Astrocyte of the cerebellum (primary cell): ENCODE data around the gene LRGUK.

Experiments used
- DNase-seq: peaks from one replicate; pipeline ENCODE4 v3.0.0-alpha.2; 2011; ENCODE audit warnings: low read depth
- H3K4me3 ChIP-seq: 2 replicates; pipeline ENCODE4 v1.5.1; 2011; ENCODE audit warnings: mild to moderate bottlenecking, low read depth, low read length, moderate library complexity
- in situ Hi-C: cut with HindIII; loops from 2 replicates; pipeline ENCODE4 v1.10.0; 2017; ENCODE audit warnings: low sequenced_read_pairs
- TF ChIP-seq, protein P1 (sequence below): IDR thresholded peaks from 2 replicates; pipeline ENCODE4 v1.5.1; 2012; ENCODE audit warnings: low read length, low read depth, moderate library complexity, mild to moderate bottlenecking; ENCODE audit errors: missing control alignments

Gene LRGUK

DNA sequence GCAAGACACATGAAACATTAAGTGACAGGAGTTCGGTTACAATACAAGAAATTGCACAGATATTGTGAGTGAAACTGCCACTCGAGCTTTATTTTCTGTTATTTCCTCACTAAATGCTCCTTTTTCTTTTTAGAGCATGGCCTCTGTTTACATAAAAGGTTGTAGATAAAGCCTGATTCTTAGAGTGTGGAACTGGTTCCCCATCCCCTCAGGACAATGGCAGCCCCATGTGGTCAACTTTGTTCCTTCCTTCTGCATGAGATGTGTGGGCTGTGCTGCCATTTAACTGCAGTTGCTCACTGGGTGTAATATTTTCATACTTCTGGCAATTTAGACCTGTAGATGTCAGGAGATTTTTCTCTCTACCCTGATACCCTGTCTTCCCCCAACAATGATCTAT, 70.2 kb downstream of the LRGUK start:
- TF ChIP-seq, protein P1, sequence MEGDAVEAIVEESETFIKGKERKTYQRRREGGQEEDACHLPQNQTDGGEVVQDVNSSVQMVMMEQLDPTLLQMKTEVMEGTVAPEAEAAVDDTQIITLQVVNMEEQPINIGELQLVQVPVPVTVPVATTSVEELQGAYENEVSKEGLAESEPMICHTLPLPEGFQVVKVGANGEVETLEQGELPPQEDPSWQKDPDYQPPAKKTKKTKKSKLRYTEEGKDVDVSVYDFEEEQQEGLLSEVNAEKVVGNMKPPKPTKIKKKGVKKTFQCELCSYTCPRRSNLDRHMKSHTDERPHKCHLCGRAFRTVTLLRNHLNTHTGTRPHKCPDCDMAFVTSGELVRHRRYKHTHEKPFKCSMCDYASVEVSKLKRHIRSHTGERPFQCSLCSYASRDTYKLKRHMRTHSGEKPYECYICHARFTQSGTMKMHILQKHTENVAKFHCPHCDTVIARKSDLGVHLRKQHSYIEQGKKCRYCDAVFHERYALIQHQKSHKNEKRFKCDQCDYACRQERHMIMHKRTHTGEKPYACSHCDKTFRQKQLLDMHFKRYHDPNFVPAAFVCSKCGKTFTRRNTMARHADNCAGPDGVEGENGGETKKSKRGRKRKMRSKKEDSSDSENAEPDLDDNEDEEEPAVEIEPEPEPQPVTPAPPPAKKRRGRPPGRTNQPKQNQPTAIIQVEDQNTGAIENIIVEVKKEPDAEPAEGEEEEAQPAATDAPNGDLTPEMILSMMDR: no peak
- in situ Hi-C loops: no loop called here
- DNase-seq: no peak
- H3K4me3 ChIP-seq: no peak overlapping the region

DNA sequence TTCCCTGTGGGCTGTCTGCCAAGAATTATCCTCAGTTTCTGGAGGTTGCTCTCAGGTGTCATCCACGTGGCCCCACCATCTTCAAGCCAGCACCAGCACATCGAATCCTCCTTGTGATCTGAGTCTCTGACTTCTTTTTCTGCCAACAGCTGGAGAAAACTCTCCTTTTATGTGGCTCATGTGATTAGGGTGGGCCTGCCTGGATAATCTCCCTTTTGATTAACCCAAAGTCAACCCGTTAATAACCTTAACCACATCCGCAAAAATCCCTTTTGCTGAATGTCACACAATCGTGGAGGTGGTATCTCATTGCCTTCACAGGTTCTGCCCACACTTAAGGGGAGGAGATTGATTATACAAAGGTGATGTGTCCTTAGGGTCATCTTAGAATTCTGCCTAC, 73.8 kb downstream of the LRGUK start:
- in situ Hi-C loops: no loop called here
- no peak overlapping the region for H3K4me3 ChIP-seq
- TF ChIP-seq, protein P1: no peak
- DNase-seq: no peak

DNA sequence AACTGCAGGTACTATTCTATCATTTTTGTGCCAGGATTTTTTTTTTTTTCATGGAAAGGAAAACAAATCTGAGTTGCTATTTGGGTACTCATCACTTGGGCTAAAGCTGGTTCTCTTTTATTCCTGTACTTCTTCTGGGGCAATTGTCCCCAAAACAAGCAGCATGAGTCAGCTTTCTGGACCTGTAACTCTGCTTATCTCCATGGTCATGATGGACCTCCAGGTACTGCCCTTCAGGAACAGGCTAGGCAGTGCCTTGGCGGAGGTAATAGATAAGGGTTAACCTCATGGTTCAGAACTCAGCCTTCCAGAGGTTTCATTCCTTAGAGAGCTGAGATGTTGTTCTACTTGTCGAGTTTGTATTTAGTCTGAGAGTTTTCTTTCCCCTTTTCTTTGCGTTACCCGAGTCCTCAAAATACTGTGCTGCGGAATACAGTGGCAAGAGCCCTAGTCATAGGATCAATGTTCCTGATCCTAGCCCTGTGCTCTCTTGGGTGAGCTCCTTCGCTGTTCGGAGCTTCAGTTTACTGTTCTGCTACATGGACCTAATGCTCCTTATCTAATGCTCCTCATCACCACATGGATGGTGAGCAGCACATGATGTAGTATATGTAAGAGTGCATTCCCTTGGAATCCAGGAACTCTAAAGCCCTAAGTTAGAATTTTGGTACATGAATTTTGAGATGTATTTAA, 74.6 kb downstream of the LRGUK start:
- no peak for DNase-seq
- in situ Hi-C loops: no loop called here

DNA sequence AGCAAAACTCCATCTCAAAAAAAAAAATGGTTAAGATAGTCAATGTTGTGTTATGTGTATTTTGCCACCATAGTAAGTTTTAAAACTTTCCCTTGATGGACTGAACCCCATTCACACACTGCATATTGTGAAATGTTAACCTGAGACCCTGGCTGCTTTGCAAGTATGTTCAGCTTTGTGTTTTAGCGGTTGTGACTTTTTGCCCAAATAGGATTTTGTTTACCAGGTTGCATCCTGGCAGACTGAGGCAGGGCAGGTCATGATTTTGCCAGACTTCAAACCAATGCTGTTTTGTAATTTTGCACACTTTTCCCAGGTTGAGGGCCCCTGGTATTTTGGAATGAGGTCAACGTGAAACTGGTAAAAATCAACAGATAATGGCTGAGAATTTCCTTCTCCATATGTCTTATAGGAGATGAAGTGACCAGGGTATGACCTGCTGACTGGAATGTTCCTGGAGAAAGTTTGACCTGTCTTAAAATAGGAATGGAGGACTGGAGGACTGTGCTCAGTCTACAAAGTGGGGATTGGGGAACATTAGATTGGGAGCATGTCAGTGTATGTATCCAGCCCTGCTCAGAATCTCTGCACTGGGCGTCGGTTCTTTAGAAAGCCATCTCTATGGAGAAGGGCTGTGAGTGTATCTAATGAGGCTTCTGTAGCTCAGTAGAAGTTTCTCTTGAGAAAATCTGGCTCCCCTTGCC, 76.2 kb downstream of the LRGUK start:
- TF ChIP-seq, protein P1: no peak
- no peak overlapping the region for H3K4me3 ChIP-seq
- no peak for DNase-seq
- in situ Hi-C loops: no loop called here

More for the DNA sequence above, 74.6 kb downstream of the LRGUK start:
- TF ChIP-seq, protein P1: no peak
- H3K4me3 ChIP-seq: no peak overlapping the region

DNA sequence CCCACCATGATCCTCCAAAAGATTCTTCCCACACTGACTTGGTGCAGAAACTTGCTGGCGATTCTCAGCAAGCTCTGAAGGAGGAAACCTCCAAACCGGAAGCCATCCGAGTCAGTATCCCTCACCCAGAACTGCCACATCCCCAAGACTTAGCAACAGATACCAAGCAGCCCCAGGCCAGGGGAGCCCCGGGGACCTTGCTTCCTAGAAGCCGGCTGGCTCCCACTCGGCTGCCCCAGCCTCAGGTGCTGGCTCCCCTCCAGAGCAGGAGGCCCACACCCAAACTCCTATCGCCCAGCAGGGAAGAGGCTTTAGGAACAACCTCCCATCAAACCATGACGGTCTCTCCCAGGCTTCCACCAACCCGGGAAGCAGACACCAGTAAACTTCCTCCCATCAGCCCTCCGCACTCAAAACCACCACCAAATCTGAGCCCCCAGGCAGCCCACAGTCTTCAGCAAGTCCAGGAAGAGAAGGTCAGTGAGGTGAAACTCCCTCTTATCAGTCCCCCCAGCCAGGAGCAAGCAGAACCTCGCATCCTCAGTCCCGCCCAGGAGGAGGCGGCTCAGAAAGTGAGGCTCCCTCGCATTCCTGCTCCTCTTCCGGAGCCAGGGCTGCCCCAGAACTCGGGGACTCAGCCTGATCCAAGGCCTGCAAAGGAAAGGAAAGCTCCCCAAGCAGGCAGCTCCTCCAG, 82.3 kb downstream of the LRGUK start:
- TF ChIP-seq, protein P1: no peak
- no peak overlapping the region for H3K4me3 ChIP-seq
- no peak for DNase-seq
- in situ Hi-C loops: no loop called here

DNA sequence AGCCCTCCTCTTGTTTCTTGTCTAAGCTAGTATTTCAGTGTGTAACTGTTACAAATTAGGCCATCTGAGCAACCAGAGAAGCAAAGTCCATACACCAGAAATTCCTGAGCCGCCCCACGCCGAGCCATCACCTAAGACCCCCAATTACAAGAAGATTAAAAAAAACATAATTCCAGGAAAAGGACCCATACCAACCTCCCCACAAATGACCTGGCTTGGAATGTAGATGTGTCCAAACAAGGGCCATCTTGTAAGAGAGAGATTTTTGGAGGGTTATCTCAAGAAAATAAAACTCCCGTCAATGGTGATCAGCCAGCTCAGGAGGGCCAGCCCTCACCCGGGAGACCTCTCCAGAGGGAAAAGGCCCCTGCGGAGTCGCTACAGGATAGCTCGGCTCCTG, 83.1 kb downstream of the LRGUK start:
- no peak overlapping the region for H3K4me3 ChIP-seq
- DNase-seq: no peak
- TF ChIP-seq, protein P1: no peak
- in situ Hi-C loops: no loop called here
